ENCODE results near the gene SDR42E2. TPM values are rescaled to one million over a fixed set of nuclear protein-coding genes. Genes with fewer than 3 reads are reported as not detected.
"Not testable (repeated sequence)": the region's sequence is repeated elsewhere in the genome, so short reads cannot be mapped to it uniquely, and the experiment has no call there.

The SDR42E2 gene
- total RNA-seq: not detected

GRCh38 chr16:22161999-22162655 lies at the start of gene SDR42E2:
Gene SDR42E2, plus strand, starts transcription at chr16:22162506. Its CDS starts 3,077 bp downstream, at chr16:22165583.
- ATAC-seq (peak; percentile 29), DNase-seq (ENCODE audit: low spot score) (no peak)

- DNase-seq (ENCODE audit: low spot score) (no peak), ATAC-seq (no peak)
Observed at GRCh38 chr16:22116095-22116700, 46.1 kb upstream of the SDR42E2 start.

GRCh38 chr16:22117609-22118008 lies 44.7 kb upstream of the SDR42E2 start:
- ATAC-seq: no peak
- no peak for DNase-seq (ENCODE audit: low spot score)

GRCh38 chr16:22120440-22120839 lies 41.9 kb upstream of the SDR42E2 start:
- DNase-seq (ENCODE audit: low spot score): no peak
- ATAC-seq: no peak

GRCh38 chr16:22122239-22122638 lies 40.1 kb upstream of the SDR42E2 start:
- no peak for DNase-seq (ENCODE audit: low spot score)
- no peak for ATAC-seq

- DNase-seq (ENCODE audit: low spot score) (no peak), ATAC-seq (no peak)
Observed at GRCh38 chr16:22123146-22123545, 39.2 kb upstream of the SDR42E2 start.

- DNase-seq (ENCODE audit: low spot score) (no peak), ATAC-seq (no peak)
Observed at GRCh38 chr16:22123759-22124490, 38.4 kb upstream of the SDR42E2 start.

- DNase-seq (ENCODE audit: low spot score): no peak
- ATAC-seq: no peak
Observed at GRCh38 chr16:22124583-22125284, 37.6 kb upstream of the SDR42E2 start.

GRCh38 chr16:22126037-22126558 lies 36.2 kb upstream of the SDR42E2 start:
- DNase-seq (ENCODE audit: low spot score) (no peak), ATAC-seq (no peak)

GRCh38 chr16:22128537-22128936 lies 33.8 kb upstream of the SDR42E2 start:
- not testable (repeated sequence) for ATAC-seq

GRCh38 chr16:22130528-22130927 lies 31.8 kb upstream of the SDR42E2 start:
- ATAC-seq (no peak), DNase-seq (ENCODE audit: low spot score) (no peak)

More at GRCh38 chr16:22128537-22128936, 33.8 kb upstream of the SDR42E2 start:
- DNase-seq (ENCODE audit: low spot score): not testable (repeated sequence)

- DNase-seq (ENCODE audit: low spot score) (no peak), ATAC-seq (no peak)
Observed at GRCh38 chr16:22132801-22133200, 29.5 kb upstream of the SDR42E2 start.

GRCh38 chr16:22138482-22138881 lies 23.8 kb upstream of the SDR42E2 start:
- no peak for DNase-seq (ENCODE audit: low spot score)
- ATAC-seq: no peak

GRCh38 chr16:22139008-22139407 lies 23.3 kb upstream of the SDR42E2 start:
- DNase-seq (ENCODE audit: low spot score): no peak

GRCh38 chr16:22139732-22140131 lies 22.6 kb upstream of the SDR42E2 start:
- no peak for DNase-seq (ENCODE audit: low spot score)
- no peak for ATAC-seq

More at GRCh38 chr16:22139008-22139407, 23.3 kb upstream of the SDR42E2 start:
- no peak for ATAC-seq

GRCh38 chr16:22141767-22142166 lies 20.5 kb upstream of the SDR42E2 start:
- ATAC-seq: peak; percentile 31
- DNase-seq (ENCODE audit: low spot score): no peak

GRCh38 chr16:22144520-22144919 lies 17.8 kb upstream of the SDR42E2 start:
- DNase-seq (ENCODE audit: low spot score) (no peak), ATAC-seq (no peak)

GRCh38 chr16:22147853-22148252 lies 14.5 kb upstream of the SDR42E2 start:
- DNase-seq (ENCODE audit: low spot score) (no peak), ATAC-seq (no peak)

GRCh38 chr16:22151246-22151998 lies 10.9 kb upstream of the SDR42E2 start:
- DNase-seq (ENCODE audit: low spot score): no peak
- no peak for ATAC-seq

- DNase-seq (ENCODE audit: low spot score): no peak
- no peak for ATAC-seq
Observed at GRCh38 chr16:22152316-22152715, 10.0 kb upstream of the SDR42E2 start.

Measured in left lobe of liver (tissue), 2 donors.